AML-193 (cell line): ENCODE data around the gene CEP120.
"Not testable (repeated sequence)": the region's sequence is repeated elsewhere in the genome, so short reads cannot be mapped to it uniquely, and the experiment has no call there.

ENCODE experiments used
- DNase-seq, 2 experiments: peaks; one replicate each; lab custom pipeline; 2025; lab: John Stamatoyannopoulos, UW

Gene CEP120

DNA sequence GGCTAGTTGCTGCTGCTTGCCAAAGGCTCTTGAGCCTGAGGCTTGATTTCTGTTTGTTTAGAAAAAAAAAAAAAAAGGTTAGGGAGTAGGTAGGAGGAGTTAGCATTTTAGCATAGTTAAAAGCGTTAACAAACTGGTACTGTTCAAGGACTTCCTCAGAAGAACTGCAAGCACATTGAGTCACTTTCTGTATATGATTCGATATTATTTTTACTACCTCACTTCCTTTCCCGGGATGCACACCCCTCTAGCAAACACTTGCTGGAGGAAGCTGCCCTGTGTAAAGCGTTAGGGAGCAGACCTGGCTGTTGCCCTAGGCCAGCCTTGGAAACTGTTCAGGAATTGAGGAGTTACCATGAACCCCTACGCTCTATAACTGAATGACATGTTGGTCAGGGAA, 15.7 kb upstream of the CEP120 start:
- DNase-seq, result no peak

DNA sequence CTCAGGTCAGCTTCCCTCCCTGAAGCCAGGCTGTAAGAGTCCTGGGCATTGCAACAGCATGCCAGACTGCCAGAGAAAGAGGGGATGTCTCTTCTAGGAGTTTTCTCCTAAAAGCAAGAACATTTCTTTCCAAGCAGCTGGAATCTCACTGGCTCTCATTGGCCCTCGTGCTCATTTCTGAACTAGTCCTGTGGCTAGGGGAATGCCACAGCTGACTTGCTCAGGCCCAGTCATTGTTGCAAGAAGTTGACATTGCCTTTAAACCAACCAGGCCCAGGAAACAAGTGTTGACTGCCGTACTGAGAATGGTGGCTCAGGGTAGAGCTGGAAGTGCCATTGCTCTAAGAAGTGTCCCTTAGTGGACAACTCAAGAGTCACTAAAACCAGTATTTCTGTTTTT, 15.0 kb upstream of the CEP120 start:
- no peak for DNase-seq

DNA sequence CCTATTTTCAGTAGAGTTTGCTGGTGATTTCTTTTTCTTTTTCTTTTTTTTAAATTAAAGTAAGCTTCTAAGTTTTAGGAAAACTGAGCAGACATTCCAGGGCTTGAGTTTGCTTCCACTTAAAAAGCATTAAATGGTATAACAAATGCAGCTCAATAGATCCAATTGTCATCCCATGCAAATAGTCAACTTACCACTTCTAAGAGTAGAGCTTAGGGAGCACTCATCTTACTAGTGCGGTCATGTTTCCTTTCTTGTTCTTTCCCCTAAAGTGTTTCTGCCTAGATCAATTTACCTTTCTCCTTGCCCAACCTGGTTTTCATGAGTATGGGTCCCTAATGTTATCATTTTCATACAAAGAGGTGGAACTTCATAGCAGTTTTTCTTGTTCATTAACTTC, 13.0 kb upstream of the CEP120 start:
- DNase-seq, result no peak

- DNase-seq, result no peak
Measured at GRCh38 chr5:123434796-123435195, 11.6 kb upstream of the CEP120 start.

GRCh38 chr5:123433596-123433995, 10.4 kb upstream of the CEP120 start:
- peak; percentile 46 to 52 for DNase-seq

DNA sequence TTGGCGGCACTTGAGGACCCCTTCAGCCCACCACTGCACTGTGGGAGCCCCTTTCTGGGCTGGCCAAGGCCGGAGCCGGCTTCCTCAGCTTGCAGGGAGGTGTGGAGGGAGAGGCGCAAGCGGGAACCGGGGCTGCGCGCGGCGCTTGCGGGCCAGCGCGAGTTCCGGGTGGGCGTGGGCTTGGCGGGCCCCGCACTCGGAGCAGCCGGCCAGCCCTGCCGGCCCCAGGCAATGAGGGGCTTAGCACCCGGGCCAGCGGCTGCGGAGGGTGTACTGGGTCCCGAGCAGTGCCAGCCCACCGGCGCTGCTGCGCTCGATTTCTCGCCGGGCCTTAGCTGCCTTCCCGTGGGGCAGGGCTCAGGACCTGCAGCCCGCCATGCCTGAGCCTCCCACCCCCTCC, 7.2 kb upstream of the CEP120 start:
- DNase-seq, result not testable (repeated sequence)

DNA sequence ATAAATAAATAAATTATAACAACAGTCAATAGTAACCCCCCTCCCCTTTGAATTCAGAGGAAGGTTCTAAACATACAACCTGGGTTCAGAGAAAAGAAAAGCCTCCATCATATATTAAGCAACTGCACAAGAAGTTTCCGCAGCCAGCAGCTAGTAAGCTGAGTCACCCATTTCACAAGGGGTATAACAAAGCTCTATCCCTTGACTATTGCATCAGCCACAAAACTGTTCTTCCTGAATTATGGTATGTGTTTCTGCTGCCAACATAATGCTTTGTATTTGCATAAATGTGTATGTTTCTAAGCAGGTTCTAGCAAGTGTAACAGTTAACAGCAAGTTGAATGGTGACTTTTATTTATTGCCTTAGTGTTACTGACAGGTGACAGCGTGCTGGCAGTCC, 6.8 kb upstream of the CEP120 start:
- peak; percentile 95 to 98 for DNase-seq

GRCh38 chr5:123429221-123429954, 6.2 kb upstream of the CEP120 start:
- DNase-seq, result no peak

GRCh38 chr5:123428521-123429220, 5.5 kb upstream of the CEP120 start:
- DNase-seq, result no peak

- no peak for DNase-seq
Measured at GRCh38 chr5:123427281-123427680, 4.1 kb upstream of the CEP120 start.

- DNase-seq, result peak in 1 of 2 experiments; percentile 9
Measured at GRCh38 chr5:123425431-123425830, 2.2 kb upstream of the CEP120 start.

DNA sequence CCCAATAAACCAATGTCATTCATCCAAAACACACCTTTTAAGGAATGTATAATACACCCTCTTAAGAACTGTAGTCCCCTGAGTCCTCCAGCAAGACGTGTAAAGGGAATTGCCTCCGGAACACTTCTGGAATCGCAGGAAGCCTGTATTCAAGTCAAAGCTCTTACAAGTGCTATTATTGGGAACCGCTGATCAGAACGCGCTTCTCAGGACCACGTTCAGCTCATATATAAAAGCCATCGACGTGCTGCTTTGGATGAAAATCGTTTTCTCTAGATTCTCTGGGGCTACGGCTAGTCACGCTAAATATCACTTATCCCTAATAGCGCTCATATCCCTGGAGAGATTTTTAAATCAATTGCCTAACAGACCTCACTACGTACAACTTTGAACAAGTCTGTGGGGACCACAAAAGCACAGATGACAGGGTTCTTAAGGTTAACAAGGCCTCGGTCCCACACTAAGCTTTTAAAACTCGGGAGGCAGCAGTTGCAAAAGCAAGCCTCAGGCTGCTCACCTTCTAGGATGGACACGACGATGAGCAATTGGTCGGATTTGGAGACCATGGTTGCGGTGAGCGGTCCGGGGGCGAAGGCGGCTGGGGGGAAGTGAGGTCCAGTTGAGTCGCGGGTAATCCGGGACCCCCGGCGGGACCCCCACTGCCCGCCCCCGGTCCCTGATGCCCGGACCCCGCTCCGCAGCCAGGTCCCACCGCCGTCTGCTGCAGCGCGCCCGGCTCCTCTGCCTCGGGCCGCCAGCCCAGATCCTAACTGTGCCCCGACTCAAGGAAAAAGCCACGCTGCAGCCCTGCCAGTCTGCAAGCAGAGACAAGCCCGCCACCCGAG, 548 bp downstream of the CEP120 start:
- peak in 1 of 2 experiments; percentile 17 for DNase-seq

GRCh38 chr5:123421773-123422172, 1.4 kb downstream of the CEP120 start:
- no peak for DNase-seq

DNA sequence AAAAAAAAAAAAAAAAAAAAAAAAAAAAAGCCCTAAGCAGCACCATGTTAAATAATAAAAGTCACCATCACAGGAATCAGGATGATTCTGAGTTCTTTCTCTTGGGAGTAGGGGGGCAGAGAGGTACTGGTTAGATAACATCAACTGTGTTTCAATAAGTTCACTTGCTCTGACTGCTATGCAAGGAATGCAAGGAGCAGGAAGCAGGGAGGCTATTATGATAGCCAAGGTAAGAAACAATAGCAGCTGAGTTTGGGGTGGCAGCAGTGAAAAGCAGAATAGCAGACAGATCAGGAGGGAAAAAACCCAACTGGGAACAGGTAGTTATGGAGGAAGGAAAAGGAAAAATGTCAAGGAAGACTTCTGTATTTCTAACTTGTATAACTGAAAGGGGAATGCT, 8.2 kb downstream of the CEP120 start:
- DNase-seq, result no peak

DNA sequence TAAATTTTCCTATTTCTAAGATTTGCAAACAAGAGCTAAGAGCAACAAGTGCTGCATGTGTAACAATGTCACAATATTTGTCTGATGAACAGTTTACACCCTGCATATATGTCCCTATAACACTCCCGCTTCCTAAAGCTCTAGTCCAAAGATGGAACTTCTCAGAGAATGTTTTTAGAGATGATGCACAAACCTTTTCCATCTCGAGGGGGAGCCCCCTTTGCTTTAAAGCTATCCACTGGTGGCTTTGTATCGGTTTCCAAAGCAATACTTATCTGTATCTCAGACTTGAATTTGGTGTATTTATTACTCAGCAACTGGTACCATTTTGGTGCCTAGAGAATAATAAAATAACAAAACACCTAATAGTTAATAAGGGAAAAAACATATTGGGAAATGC, 11.0 kb downstream of the CEP120 start:
- DNase-seq, result no peak

DNA sequence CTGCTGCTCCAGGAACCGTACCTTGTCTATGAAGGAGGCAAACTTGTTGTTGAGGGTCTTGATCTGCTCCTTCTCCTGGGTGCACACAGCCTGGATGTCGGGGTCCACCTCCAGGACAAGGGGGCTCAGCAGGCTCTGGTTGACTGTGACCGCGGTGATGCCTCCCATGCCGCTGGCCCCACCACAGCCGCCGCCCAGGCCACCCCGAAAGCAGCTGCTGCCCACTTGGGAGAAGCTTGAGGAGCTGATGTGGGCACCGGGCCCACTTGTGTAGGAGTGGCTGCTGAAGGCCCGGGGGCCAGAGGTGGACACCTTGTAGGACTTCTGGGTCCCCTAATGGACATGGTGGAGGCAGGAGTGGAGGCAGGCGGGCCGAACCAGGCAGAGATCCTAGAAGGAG, 21.2 kb downstream of the CEP120 start:
- DNase-seq, result not testable (repeated sequence)

DNA sequence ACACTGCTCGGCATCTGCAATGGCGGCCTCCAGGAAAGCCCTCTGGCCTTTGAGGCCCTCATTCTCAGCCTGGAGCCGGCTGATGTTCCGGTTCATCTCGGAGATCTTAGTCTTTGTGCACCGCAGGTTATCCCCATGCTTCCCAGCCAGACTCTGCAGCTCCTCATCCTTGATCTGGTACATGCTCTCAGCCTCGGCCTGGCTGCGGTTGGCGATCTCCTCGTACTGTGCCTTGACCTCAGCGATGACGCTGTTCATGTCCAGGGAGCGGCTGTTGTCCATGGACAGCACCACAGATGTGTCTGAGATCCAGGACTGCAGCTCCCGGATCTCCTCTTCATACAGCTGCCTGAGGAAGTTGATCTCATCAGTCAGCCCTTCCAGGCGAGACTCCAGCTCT, 21.9 kb downstream of the CEP120 start:
- DNase-seq, result no peak

GRCh38 chr5:123400870-123401291, 22.3 kb downstream of the CEP120 start:
- not testable (repeated sequence) for DNase-seq

- DNase-seq, result no peak
Measured at GRCh38 chr5:123398058-123398733, 25.0 kb downstream of the CEP120 start.

DNA sequence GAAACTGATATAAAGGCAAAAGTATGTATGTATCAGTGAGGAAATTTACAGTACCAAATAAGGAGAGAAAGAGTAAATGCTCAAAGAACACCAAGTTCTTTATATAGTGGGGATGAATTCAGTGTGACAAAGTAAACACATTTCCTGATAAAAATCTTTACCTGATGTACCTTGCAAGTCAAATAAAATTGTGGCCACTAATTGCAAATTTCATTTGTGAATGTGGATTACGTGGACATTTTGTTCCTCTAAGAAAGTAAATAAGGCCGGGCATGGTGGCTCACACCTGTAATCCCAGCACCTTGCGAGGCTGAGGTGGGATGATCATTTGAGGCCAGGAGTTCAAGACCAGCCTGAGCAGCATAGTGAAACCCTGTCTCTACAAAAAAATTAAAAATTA, 25.7 kb downstream of the CEP120 start:
- no peak for DNase-seq

GRCh38 chr5:123391009-123391408, 32.2 kb downstream of the CEP120 start:
- DNase-seq, result no peak

GRCh38 chr5:123389794-123390193, 33.4 kb downstream of the CEP120 start:
- DNase-seq, result no peak
